Stimulated activated naive CD8-positive, alpha-beta T cell treated with anti-CD3 and anti-CD28 coated beads, Interleukin-15, amount 100 ng/mL, for 72 hours (primary cell): ENCODE results near the gene CPSF4L.

Experiments used
- ATAC-seq: fragments of 150-1000 bp; cut with Tn5 transposase; 2 replicates; pipeline ENCODE4 v1.10.0; 2021; ENCODE audit warnings: mild to moderate bottlenecking, moderate library complexity
- DNase-seq, 2 donors: peaks; one replicate each; pipeline ENCODE4 v3.0.0; 2021 to 2022
- H3K27ac Mint-ChIP-seq, 2 donors: one replicate each; pipeline ENCODE4 v1.8.0; 2022; ENCODE audit warnings: mild to moderate bottlenecking in 2 of 2, mixed read lengths in 2 of 2, moderate library complexity in 2 of 2
- H3K27me3 Mint-ChIP-seq: one replicate; pipeline ENCODE4 v1.8.0; 2022; ENCODE audit warnings: mixed read lengths
- H3K4me1 Mint-ChIP-seq: one replicate; pipeline ENCODE4 v1.8.0; 2022; ENCODE audit warnings: mild to moderate bottlenecking, mixed read lengths
- H3K4me3 Mint-ChIP-seq, 2 donors: one replicate each; pipeline ENCODE4 v1.8.0; 2022; ENCODE audit warnings: mild to moderate bottlenecking in 2 of 2, mixed read lengths in 2 of 2, moderate library complexity in 1 of 2
- H3K9me3 Mint-ChIP-seq, 2 donors: one replicate each; pipeline ENCODE4 v1.8.0; 2022; ENCODE audit warnings: mixed read lengths in 2 of 2

Gene CPSF4L

GRCh38 chr17:73231841-73232586 is 29.7 kb downstream of the CPSF4L start:
- Mint-ChIP-seq H3K4me1 (peaks cover 73% of the 10 kb centered on the region), H3K4me3 (peak overlapping the region; percentile 96 to 98), H3K27me3 (no peaks in the 10 kb centered on the region), H3K9me3 (no peaks in the 10 kb centered on the region), H3K27ac (peak overlapping the region; percentile 99)
- DNase-seq (peak; percentile 96 to 97), ATAC-seq (peak; percentile 94)

GRCh38 chr17:73231395-73231794 is 30.3 kb downstream of the CPSF4L start:
- Mint-ChIP-seq H3K4me3 (peak overlapping the region; percentile 96 to 98), H3K27ac (peak overlapping the region; percentile 89 to 99), H3K27me3 (no peaks in the 10 kb centered on the region), H3K4me1 (peaks cover 73% of the 10 kb centered on the region), H3K9me3 (no peaks in the 10 kb centered on the region)
- DNase-seq: peak in 1 of 2 donors; percentile 5
- ATAC-seq: no peak

- Mint-ChIP-seq H3K4me1 (peaks cover 69% of the 10 kb centered on the region), H3K27me3 (no peaks in the 10 kb centered on the region), H3K27ac (no peak overlapping the region), H3K9me3 (no peaks in the 10 kb centered on the region), H3K4me3 (peak overlapping the region; percentile 96 to 98)
- ATAC-seq: no peak
- no peak for DNase-seq
These were observed 31.6 kb downstream of the CPSF4L start for GRCh38 chr17:73230088-73230487.

GRCh38 chr17:73228748-73229236 is 32.9 kb downstream of the CPSF4L start:
- Mint-ChIP-seq H3K27ac (no peak overlapping the region), H3K27me3 (no peaks in the 10 kb centered on the region), H3K4me1 (peaks cover 77% of the 10 kb centered on the region), H3K9me3 (no peaks in the 10 kb centered on the region), H3K4me3 (peak overlapping the region in 1 of 2 donors; percentile 7)
- DNase-seq (no peak), ATAC-seq (no peak)

GRCh38 chr17:73227944-73228343 is 33.7 kb downstream of the CPSF4L start:
- DNase-seq (no peak), ATAC-seq (no peak)
- Mint-ChIP-seq H3K9me3 (no peaks in the 10 kb centered on the region), H3K4me3 (peak overlapping the region in 1 of 2 donors; percentile 67), H3K27ac (no peak overlapping the region), H3K27me3 (no peaks in the 10 kb centered on the region), H3K4me1 (peaks cover 72% of the 10 kb centered on the region)

GRCh38 chr17:73227379-73227778 is 34.3 kb downstream of the CPSF4L start:
- ATAC-seq (no peak), DNase-seq (no peak)
- Mint-ChIP-seq H3K9me3 (no peaks in the 10 kb centered on the region), H3K27ac (peak overlapping the region in 1 of 2 donors; percentile 91), H3K4me3 (peak overlapping the region; percentile 39 to 67), H3K4me1 (peaks cover 70% of the 10 kb centered on the region), H3K27me3 (no peaks in the 10 kb centered on the region)

- peak; percentile 72 for ATAC-seq
- no peaks in the 10 kb centered on the region for H3K27me3 Mint-ChIP-seq
- DNase-seq: no peak
- H3K4me1 Mint-ChIP-seq: peaks cover 70% of the 10 kb centered on the region
- no peak overlapping the region for H3K27ac Mint-ChIP-seq
- no peaks in the 10 kb centered on the region for H3K9me3 Mint-ChIP-seq
- H3K4me3 Mint-ChIP-seq: peak overlapping the region; percentile 39 to 67
These were observed 35.0 kb downstream of the CPSF4L start for GRCh38 chr17:73226556-73227172.

- DNase-seq (no peak), ATAC-seq (no peak)
- H3K4me3 Mint-ChIP-seq: no peak overlapping the region
- peaks cover 57% of the 10 kb centered on the region for H3K4me1 Mint-ChIP-seq
- H3K27ac Mint-ChIP-seq: peak overlapping the region in 1 of 2 donors; percentile 1
- no peaks in the 10 kb centered on the region for H3K27me3 Mint-ChIP-seq
- H3K9me3 Mint-ChIP-seq: no peaks in the 10 kb centered on the region
These were observed 36.9 kb downstream of the CPSF4L start for GRCh38 chr17:73224663-73225305.

- Mint-ChIP-seq H3K27ac (peak overlapping the region in 1 of 2 donors; percentile 1), H3K9me3 (no peaks in the 10 kb centered on the region), H3K4me1 (peaks cover 51% of the 10 kb centered on the region), H3K4me3 (no peak overlapping the region), H3K27me3 (no peaks in the 10 kb centered on the region)
- ATAC-seq (no peak), DNase-seq (no peak)
These were observed 37.4 kb downstream of the CPSF4L start for GRCh38 chr17:73224237-73224636.

GRCh38 chr17:73223626-73224230 is 38.0 kb downstream of the CPSF4L start:
- H3K4me3 Mint-ChIP-seq: no peak overlapping the region
- ATAC-seq: no peak
- H3K27ac Mint-ChIP-seq: peak overlapping the region in 1 of 2 donors; percentile 71
- no peaks in the 10 kb centered on the region for H3K9me3 Mint-ChIP-seq
- H3K27me3 Mint-ChIP-seq: no peaks in the 10 kb centered on the region
- H3K4me1 Mint-ChIP-seq: peaks cover 46% of the 10 kb centered on the region
- no peak for DNase-seq

- Mint-ChIP-seq H3K9me3 (no peaks in the 10 kb centered on the region), H3K27ac (no peak overlapping the region), H3K4me1 (peaks cover 40% of the 10 kb centered on the region), H3K27me3 (no peaks in the 10 kb centered on the region), H3K4me3 (no peak overlapping the region)
- peak; percentile 49 for ATAC-seq
- DNase-seq: no peak
These were observed 46.2 kb downstream of the CPSF4L start for GRCh38 chr17:73215447-73215846.

- H3K4me3 Mint-ChIP-seq: no peak overlapping the region
- DNase-seq: no peak
- H3K27me3 Mint-ChIP-seq: no peaks in the 10 kb centered on the region
- H3K9me3 Mint-ChIP-seq: no peaks in the 10 kb centered on the region
- peaks cover 46% of the 10 kb centered on the region for H3K4me1 Mint-ChIP-seq
- ATAC-seq: no peak
- H3K27ac Mint-ChIP-seq: no peak overlapping the region
These were observed 46.8 kb downstream of the CPSF4L start for GRCh38 chr17:73214851-73215250.

GRCh38 chr17:73214008-73214407 is 47.7 kb downstream of the CPSF4L start:
- Mint-ChIP-seq H3K4me1 (peaks cover 47% of the 10 kb centered on the region), H3K27ac (no peak overlapping the region), H3K27me3 (no peaks in the 10 kb centered on the region), H3K9me3 (no peaks in the 10 kb centered on the region), H3K4me3 (no peak overlapping the region)
- no peak for DNase-seq
- ATAC-seq: peak; percentile 68

- H3K4me3 Mint-ChIP-seq: peak overlapping the region; percentile 71 to 76
- H3K4me1 Mint-ChIP-seq: peaks cover 56% of the 10 kb centered on the region
- peak; percentile 69 to 81 for DNase-seq
- peak overlapping the region; percentile 81 to 82 for H3K27ac Mint-ChIP-seq
- no peaks in the 10 kb centered on the region for H3K9me3 Mint-ChIP-seq
- ATAC-seq: peak; percentile 87
- H3K27me3 Mint-ChIP-seq: no peaks in the 10 kb centered on the region
These were observed 49.9 kb downstream of the CPSF4L start for GRCh38 chr17:73211745-73212144.

GRCh38 chr17:73210002-73210678 is 51.5 kb downstream of the CPSF4L start:
- Mint-ChIP-seq H3K27me3 (no peaks in the 10 kb centered on the region), H3K4me3 (no peak overlapping the region), H3K4me1 (peaks cover 44% of the 10 kb centered on the region), H3K27ac (no peak overlapping the region), H3K9me3 (no peaks in the 10 kb centered on the region)
- ATAC-seq: no peak
- DNase-seq: no peak
